Measurements from ENCODE around the gene RARRES2. TPM values are rescaled to one million over a fixed set of nuclear protein-coding genes. Genes with fewer than 3 reads are reported as not detected.

The RARRES2 gene
- total and polyA plus RNA-seq, 9 donors = 40.2 to 85.1 (median 56.7) TPM

DNA sequence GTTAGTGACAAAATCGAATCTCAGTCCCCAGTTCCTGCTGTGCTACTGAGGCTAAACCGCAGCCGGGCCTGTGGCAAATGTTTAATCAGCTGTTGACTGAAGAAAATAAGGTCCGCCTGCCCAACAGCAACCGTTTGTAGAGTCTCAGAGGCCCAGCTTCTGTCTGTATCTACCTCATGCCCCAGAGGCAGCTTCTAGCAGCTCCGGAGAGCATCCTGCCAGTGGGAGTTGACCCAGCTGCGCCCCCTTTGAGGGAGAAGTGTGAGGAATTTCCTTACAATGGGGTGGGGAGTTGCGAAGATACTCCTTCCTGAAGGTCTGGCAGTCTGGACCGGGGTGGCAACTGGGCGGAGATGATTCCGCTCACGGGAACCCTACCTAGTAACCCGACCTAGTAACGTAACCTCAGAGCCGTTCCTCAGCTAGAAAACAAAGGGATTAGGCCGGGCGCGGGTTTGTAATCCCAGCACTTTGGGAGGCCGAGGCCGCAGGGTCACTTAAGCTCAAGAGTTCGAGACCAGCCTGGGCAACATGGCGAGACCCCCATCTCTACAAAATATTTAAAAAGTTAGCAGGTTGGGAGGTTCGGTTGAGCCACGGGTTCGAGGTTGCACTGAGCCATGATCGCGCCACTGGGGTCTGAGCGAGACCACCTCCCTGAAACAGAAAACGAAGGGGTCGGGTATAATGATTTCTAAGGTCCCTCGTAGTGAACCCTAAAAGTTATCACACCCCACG is 36.9 kb upstream of the RARRES2 start:
- Histone ChIP-seq H3K9me3 (replicated peaks; ENCODE audit: control insufficient read depth, low read depth, low read length) (no peaks in the 10 kb centered on the region), H3K27me3 (ENCODE audit: control insufficient read depth, insufficient read depth, low read length) (no peaks in the 10 kb centered on the region), H3K4me3 (ENCODE audit: low read length) (peak overlapping the region; percentile 80), H3K36me3 (ENCODE audit: control insufficient read depth, insufficient read depth, low read length) (peaks cover 14% of the 10 kb centered on the region), H3K4me1 (ENCODE audit: control insufficient read depth, insufficient read depth, low read length) (peaks cover 55% of the 10 kb centered on the region), H3K27ac (ENCODE audit: low read length) (peak overlapping the region; percentile 94)
- peak; percentile 65 for DNase-seq
- WGBS (ENCODE audit: insufficient coverage) = 2% methylated on average over 18 of the region's 32 CpGs

DNA sequence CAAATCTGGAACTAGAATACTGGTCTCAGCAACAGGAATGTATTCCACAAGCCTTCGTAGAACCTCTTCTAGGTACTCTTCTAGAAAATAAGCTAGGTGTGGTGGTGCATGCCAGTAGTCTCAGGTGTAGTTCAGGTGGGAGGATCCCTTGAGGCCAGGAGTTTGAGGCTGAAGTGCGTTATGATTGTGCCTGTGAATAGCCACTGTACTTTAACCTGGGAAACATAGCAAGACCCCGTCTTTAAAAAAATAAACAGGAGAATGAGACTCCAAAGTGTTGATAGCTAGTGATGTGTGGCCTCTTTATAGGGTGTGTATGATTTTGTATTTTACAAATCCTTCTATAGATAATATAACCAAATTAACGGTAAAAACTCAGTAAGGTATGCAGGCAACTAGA is 36.2 kb upstream of the RARRES2 start:
- Histone ChIP-seq H3K27me3 (ENCODE audit: control insufficient read depth, insufficient read depth, low read length) (no peaks in the 10 kb centered on the region), H3K27ac (ENCODE audit: low read length) (peak overlapping the region; percentile 94), H3K9me3 (replicated peaks; ENCODE audit: control insufficient read depth, low read depth, low read length) (no peaks in the 10 kb centered on the region), H3K36me3 (ENCODE audit: control insufficient read depth, insufficient read depth, low read length) (peaks cover 21% of the 10 kb centered on the region), H3K4me3 (ENCODE audit: low read length) (no peak overlapping the region), H3K4me1 (ENCODE audit: control insufficient read depth, insufficient read depth, low read length) (peaks cover 56% of the 10 kb centered on the region)
- no CpG with 5 or more reads among the region's 4 CpGs for WGBS (ENCODE audit: insufficient coverage)
- DNase-seq = no peak

DNA sequence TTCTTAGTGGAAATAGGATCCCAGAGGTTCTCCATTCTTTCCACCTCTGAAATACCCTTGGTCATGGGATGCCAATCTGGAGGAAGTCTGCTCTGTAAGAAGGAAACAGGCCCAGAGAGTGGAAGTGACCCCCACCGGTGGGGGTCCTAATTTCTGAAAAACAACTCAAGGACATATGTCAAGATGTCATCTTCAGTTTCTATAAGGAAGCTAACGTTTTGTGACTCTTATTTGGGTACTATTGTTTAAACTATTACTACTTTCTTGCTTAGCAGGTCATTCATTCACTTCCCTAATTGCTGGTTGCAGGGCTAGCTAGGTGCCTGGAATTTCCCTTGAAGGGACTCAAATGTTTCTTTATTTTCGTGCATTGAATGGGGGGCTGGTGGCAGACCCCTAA is 35.8 kb upstream of the RARRES2 start:
- peaks cover 52% of the 10 kb centered on the region for H3K4me1 ChIP-seq (ENCODE audit: control insufficient read depth, insufficient read depth, low read length)

DNA sequence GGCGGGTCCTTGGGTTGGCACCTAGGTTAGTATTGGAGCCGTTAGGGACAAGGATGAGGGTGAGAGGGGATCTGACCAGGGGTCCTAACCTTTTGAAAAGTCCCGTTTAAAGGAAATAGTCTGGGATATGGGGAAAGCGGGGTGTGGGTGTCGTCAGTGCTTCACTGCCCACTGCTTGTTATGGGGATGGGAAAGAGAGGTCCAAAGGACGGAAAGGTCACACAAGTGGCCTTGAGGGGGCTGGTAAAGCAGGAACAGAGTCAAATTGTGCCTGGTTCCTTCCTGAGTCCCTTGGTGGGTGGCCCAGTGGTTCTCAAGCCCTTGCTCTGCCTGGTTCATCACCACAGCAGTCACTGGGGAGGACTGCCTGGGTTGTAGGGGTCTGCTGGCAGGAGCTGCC is 35.1 kb upstream of the RARRES2 start:
- Histone ChIP-seq H3K27me3 (ENCODE audit: control insufficient read depth, insufficient read depth, low read length) (no peaks in the 10 kb centered on the region), H3K4me3 (ENCODE audit: low read length) (no peak overlapping the region), H3K4me1 (ENCODE audit: control insufficient read depth, insufficient read depth, low read length) (peaks cover 46% of the 10 kb centered on the region), H3K27ac (ENCODE audit: low read length) (peak overlapping the region; percentile 71), H3K9me3 (replicated peaks; ENCODE audit: control insufficient read depth, low read depth, low read length) (no peaks in the 10 kb centered on the region), H3K36me3 (ENCODE audit: control insufficient read depth, insufficient read depth, low read length) (peaks cover 27% of the 10 kb centered on the region)
- 64% methylated on average over 6 of the region's 6 CpGs for WGBS (ENCODE audit: insufficient coverage)
- DNase-seq = no peak

More for the DNA sequence above, 35.8 kb upstream of the RARRES2 start:
- DNase-seq = peak; percentile 61
- Histone ChIP-seq H3K27ac (ENCODE audit: low read length) (peak overlapping the region; percentile 71), H3K4me3 (ENCODE audit: low read length) (no peak overlapping the region), H3K36me3 (ENCODE audit: control insufficient read depth, insufficient read depth, low read length) (peaks cover 25% of the 10 kb centered on the region), H3K27me3 (ENCODE audit: control insufficient read depth, insufficient read depth, low read length) (no peaks in the 10 kb centered on the region), H3K9me3 (replicated peaks; ENCODE audit: control insufficient read depth, low read depth, low read length) (no peaks in the 10 kb centered on the region)
- WGBS (ENCODE audit: insufficient coverage) = no CpG with 5 or more reads among the region's 3 CpGs

DNA sequence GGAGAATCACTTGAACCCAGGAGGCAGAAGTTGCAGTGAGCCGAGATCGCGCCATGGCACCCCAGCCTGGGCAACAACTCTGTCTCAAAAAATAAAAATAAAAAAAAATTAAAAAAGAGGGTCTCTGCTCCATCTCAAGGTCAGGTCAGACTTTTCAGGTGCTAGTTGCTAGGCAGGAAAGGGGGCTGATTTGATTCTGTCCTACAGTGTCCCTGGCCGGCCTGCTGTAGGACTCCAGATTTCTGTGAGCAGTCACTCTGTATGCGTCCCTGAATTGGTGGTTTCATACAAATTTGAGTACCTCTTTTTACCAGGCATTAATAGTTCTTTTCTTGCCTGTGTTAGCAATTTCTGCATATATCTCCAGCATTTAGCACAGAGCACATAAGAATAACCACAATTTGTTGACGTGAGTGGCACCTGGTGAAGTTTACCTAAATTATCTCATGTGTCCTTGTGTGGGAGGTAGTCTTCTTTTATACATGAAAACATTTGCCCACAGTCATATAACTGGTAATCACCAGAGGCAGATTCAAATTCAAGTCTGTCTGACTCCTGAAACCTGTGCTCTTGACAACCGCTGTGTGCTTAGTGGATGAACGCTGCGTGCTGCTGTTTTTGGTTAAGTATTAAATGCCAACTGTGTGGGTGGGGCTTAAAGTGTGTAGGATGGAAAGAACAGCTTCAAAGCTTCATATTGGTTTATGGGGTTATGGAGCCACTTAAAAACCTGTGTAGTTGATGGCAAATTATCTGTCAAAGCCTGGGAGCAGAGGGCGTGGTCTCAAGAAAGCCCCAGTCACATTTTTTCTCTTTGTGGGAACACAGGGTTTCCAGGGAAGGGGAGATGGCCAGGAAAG is 34.5 kb upstream of the RARRES2 start:
- Histone ChIP-seq H3K36me3 (ENCODE audit: control insufficient read depth, insufficient read depth, low read length) (peaks cover 33% of the 10 kb centered on the region), H3K9me3 (replicated peaks; ENCODE audit: control insufficient read depth, low read depth, low read length) (no peaks in the 10 kb centered on the region), H3K4me3 (ENCODE audit: low read length) (no peak overlapping the region), H3K4me1 (ENCODE audit: control insufficient read depth, insufficient read depth, low read length) (peaks cover 40% of the 10 kb centered on the region), H3K27me3 (ENCODE audit: control insufficient read depth, insufficient read depth, low read length) (no peaks in the 10 kb centered on the region), H3K27ac (ENCODE audit: low read length) (peak overlapping the region; percentile 71)
- DNase-seq = no peak
- WGBS (ENCODE audit: insufficient coverage) = 60% methylated on average over 4 of the region's 10 CpGs

DNA sequence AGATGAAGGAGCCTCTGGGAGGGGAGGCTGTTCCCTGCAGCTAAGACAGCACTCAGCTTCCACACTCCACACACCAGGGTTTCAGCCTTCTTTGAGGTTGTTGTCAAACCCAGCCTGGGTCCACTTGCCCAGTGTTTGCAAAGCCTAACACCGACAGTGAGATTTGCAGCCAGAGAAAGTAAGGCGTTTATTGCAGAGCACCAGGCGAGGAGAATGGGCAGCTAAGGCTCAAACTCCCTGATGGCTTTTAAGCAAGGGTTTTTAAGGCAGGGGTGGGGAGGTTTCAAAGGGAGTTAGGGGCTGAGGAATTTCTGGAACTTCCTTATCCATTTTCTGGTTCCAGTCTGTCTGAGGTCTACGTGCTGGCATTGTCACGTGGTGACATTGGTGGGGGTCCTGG is 33.0 kb upstream of the RARRES2 start:
- H3K36me3 ChIP-seq (ENCODE audit: control insufficient read depth, insufficient read depth, low read length) = peaks cover 47% of the 10 kb centered on the region
- no peaks in the 10 kb centered on the region for H3K9me3 ChIP-seq (replicated peaks; ENCODE audit: control insufficient read depth, low read depth, low read length)
- WGBS (ENCODE audit: insufficient coverage) = no CpG with 5 or more reads among the region's 5 CpGs
- no peak overlapping the region for H3K4me3 ChIP-seq (ENCODE audit: low read length)
- H3K27me3 ChIP-seq (ENCODE audit: control insufficient read depth, insufficient read depth, low read length) = no peaks in the 10 kb centered on the region
- no peak overlapping the region for H3K27ac ChIP-seq (ENCODE audit: low read length)
- no peak for DNase-seq
- peaks cover 42% of the 10 kb centered on the region for H3K4me1 ChIP-seq (ENCODE audit: control insufficient read depth, insufficient read depth, low read length)

DNA sequence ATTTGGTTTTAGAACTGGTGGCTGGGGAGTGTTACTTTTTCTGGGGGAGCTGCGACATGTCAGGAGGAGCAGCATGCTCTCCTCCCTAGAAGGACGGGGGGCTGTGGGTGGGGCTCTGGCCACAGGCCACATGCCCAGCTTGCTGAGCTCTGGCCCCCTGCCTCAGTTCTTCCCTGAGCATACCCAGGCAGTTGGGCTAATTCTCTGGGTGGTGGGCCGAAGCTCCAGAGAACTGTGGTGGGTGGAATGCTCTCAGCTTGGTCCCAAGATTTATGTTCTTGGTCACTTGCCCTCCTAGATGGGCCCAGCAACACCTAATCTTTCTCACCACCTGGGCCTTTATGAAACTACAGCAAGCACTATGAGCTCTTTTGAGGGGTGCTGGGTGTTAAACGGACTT is 32.6 kb upstream of the RARRES2 start:
- Histone ChIP-seq H3K4me3 (ENCODE audit: low read length) (no peak overlapping the region), H3K4me1 (ENCODE audit: control insufficient read depth, insufficient read depth, low read length) (peaks cover 45% of the 10 kb centered on the region), H3K27ac (ENCODE audit: low read length) (no peak overlapping the region), H3K27me3 (ENCODE audit: control insufficient read depth, insufficient read depth, low read length) (no peaks in the 10 kb centered on the region), H3K9me3 (replicated peaks; ENCODE audit: control insufficient read depth, low read depth, low read length) (no peaks in the 10 kb centered on the region), H3K36me3 (ENCODE audit: control insufficient read depth, insufficient read depth, low read length) (peaks cover 49% of the 10 kb centered on the region)
- no peak for DNase-seq
- WGBS (ENCODE audit: insufficient coverage) = 100% methylated on average over 2 of the region's 4 CpGs

DNA sequence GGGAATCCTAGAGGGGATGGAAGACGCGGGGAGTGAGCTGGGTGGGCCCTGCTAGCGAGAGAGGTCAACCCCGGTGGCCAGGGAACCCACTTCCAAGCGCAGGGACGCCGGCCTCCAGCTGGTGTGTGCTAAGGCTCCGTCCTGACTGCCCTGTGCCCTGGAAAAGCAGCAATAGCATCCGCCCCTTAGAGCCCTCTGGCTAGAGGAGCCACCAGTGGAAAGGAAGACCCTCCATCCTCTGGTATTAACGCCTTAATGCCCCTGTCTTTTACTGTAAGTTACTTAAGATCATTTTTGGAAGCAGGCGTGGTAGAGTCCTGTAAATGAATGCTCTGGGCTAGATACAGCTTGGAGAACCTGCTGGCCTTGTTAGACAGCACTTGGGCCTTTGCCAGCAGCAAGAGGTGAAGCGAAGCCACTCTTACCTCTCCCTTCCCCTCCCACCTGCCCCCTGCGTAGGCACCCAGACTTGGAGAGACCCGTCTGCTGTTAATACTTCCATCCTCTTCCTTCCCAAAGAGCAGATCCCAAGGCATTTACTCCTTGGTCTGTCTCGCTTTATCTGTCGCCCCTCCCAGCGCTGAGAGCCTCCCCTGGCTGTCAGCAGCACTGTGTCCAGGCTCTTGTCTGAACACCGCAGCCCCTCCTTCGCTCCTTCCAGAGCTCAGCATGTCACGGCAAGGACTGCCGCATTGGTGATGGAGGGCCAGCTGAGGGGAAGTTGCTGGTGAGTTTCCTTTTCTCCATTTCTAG is 31.8 kb upstream of the RARRES2 start:
- H3K27me3 ChIP-seq (ENCODE audit: control insufficient read depth, insufficient read depth, low read length) = no peaks in the 10 kb centered on the region
- H3K9me3 ChIP-seq (replicated peaks; ENCODE audit: control insufficient read depth, low read depth, low read length) = no peaks in the 10 kb centered on the region
- H3K4me3 ChIP-seq (ENCODE audit: low read length) = no peak overlapping the region
- no peak for DNase-seq
- 79% methylated on average over 15 of the region's 21 CpGs for WGBS (ENCODE audit: insufficient coverage)
- peaks cover 49% of the 10 kb centered on the region for H3K36me3 ChIP-seq (ENCODE audit: control insufficient read depth, insufficient read depth, low read length)
- H3K4me1 ChIP-seq (ENCODE audit: control insufficient read depth, insufficient read depth, low read length) = peaks cover 39% of the 10 kb centered on the region
- H3K27ac ChIP-seq (ENCODE audit: low read length) = no peak overlapping the region

DNA sequence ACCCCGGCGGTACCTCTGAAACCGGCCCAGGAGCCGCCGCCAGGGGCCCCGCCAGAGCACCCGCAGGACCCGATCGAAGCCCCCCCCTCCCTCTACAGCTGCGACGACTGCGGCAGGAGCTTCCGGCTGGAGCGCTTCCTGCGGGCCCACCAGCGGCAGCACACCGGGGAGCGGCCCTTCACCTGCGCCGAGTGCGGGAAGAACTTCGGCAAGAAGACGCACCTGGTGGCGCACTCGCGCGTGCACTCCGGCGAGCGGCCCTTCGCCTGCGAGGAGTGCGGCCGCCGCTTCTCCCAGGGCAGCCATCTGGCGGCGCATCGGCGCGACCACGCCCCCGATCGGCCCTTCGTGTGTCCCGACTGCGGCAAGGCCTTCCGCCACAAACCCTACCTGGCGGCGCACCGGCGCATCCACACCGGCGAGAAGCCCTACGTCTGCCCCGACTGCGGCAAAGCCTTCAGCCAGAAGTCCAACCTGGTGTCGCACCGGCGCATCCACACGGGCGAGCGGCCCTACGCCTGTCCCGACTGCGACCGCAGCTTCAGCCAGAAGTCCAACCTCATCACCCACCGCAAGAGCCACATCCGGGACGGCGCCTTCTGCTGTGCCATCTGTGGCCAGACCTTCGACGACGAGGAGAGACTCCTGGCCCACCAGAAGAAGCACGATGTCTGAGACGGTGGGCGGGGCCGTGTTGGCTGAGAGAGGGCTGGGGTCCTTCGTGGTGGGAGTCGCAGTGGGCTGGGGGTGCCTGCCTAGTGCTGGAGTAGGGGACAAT is 31.0 kb upstream of the RARRES2 start:
- Histone ChIP-seq H3K36me3 (ENCODE audit: control insufficient read depth, insufficient read depth, low read length) (peaks cover 49% of the 10 kb centered on the region), H3K4me3 (ENCODE audit: low read length) (no peak overlapping the region), H3K27ac (ENCODE audit: low read length) (no peak overlapping the region), H3K27me3 (ENCODE audit: control insufficient read depth, insufficient read depth, low read length) (no peaks in the 10 kb centered on the region), H3K4me1 (ENCODE audit: control insufficient read depth, insufficient read depth, low read length) (peaks cover 37% of the 10 kb centered on the region), H3K9me3 (replicated peaks; ENCODE audit: control insufficient read depth, low read depth, low read length) (no peaks in the 10 kb centered on the region)
- 77% methylated on average over 76 of the region's 79 CpGs for WGBS (ENCODE audit: insufficient coverage)
- DNase-seq = no peak

Data from muscle of leg (tissue), 11 donors.